SK-N-SH treated with all-trans-retinoic acid at 6 μM for 48 hours (cell line): ENCODE results near the gene LRCH4.

Source experiments
- ATAC-seq: fragments of 200-7000 bp; cut with Tn5 transposase; 3 replicates; pipeline ENCODE4 v1.9.1; 2020; ENCODE audit warnings: mild to moderate bottlenecking, moderate library complexity
- ARNTL ChIP-seq: fragments of 450-650 bp; formaldehyde crosslinking; IDR thresholded peaks from 2 replicates; pipeline ENCODE4 v1.5.0; 2020; ENCODE audit warnings: low read depth, mild to moderate bottlenecking, moderate library complexity, borderline replicate concordance
- BACH2 ChIP-seq: fragments of 250-450 bp; sonication (Bioruptor Pico); IDR thresholded peaks from 2 replicates; pipeline ENCODE4 v1.9.0; 2021; ENCODE audit warnings: mild to moderate bottlenecking, borderline replicate concordance
- CSDC2 ChIP-seq: fragments of 250-450 bp; sonication (Bioruptor Pico); IDR thresholded peaks from 2 replicates; pipeline ENCODE4 v1.5.0; 2020; ENCODE audit warnings: mild to moderate bottlenecking, moderate library complexity
- ESRRG ChIP-seq: fragments of 250-450 bp; sonication (Bioruptor Pico); IDR thresholded peaks from 2 replicates; pipeline ENCODE4 v1.6.1; 2021; ENCODE audit warnings: mild to moderate bottlenecking
- GLIS3 ChIP-seq: fragments of 250-450 bp; sonication (Bioruptor Pico); IDR thresholded peaks from 2 replicates; pipeline ENCODE4 v1.5.0; 2020; ENCODE audit warnings: mild to moderate bottlenecking, moderate library complexity
- ISL1 ChIP-seq: fragments of 250-450 bp; sonication (Bioruptor Pico); IDR thresholded peaks from 2 replicates; pipeline ENCODE4 v2.1.2; 2022; ENCODE audit warnings: mild to moderate bottlenecking, moderate library complexity
- OSR1 ChIP-seq: fragments of 250-450 bp; sonication (Bioruptor Pico); IDR thresholded peaks from 2 replicates; pipeline ENCODE4 v1.8.0; 2022; ENCODE audit warnings: moderate library complexity, mild to moderate bottlenecking, inconsistent platforms
- PPARA ChIP-seq: fragments of 250-450 bp; sonication (Bioruptor Pico); IDR thresholded peaks from 2 replicates; pipeline ENCODE4 v1.5.0; 2020; ENCODE audit warnings: mild to moderate bottlenecking, borderline replicate concordance
- RARB ChIP-seq: fragments of 250-450 bp; sonication (Bioruptor Pico); IDR thresholded peaks from 2 replicates; pipeline ENCODE4 v1.8.0; 2021; ENCODE audit warnings: mild to moderate bottlenecking, moderate library complexity
- TCF4 ChIP-seq: fragments of 250-450 bp; sonication (Bioruptor Pico); IDR thresholded peaks from 2 replicates; pipeline ENCODE4 v1.8.0; 2021; ENCODE audit warnings: mild to moderate bottlenecking, moderate library complexity, borderline replicate concordance
- ZC3H10 ChIP-seq: fragments of 250-450 bp; sonication (Bioruptor Pico); IDR thresholded peaks from 2 replicates; pipeline ENCODE4 v1.5.1; 2021; ENCODE audit warnings: mild to moderate bottlenecking, moderate library complexity
- ZFP3 ChIP-seq: fragments of 250-450 bp; sonication (Bioruptor Pico); IDR thresholded peaks from 2 replicates; pipeline ENCODE4 v1.5.0; 2020; ENCODE audit warnings: mild to moderate bottlenecking, moderate library complexity
- ZFP30 ChIP-seq: fragments of 450-650 bp; formaldehyde crosslinking; IDR thresholded peaks from 2 replicates; pipeline ENCODE4 v1.5.0; 2022; ENCODE audit warnings: mild to moderate bottlenecking, moderate library complexity
- ZNF565 ChIP-seq: fragments of 450-650 bp; formaldehyde crosslinking; conservative IDR thresholded peaks from 2 replicates; pipeline ENCODE4 v1.5.0; 2020; ENCODE audit warnings: low read depth, mild to moderate bottlenecking, moderate library complexity
- ZNF70 ChIP-seq: fragments of 450-650 bp; formaldehyde crosslinking; IDR thresholded peaks from 2 replicates; pipeline ENCODE4 v1.5.0; 2020; ENCODE audit warnings: mild to moderate bottlenecking, moderate library complexity
- ZNF8 ChIP-seq: fragments of 450-650 bp; formaldehyde crosslinking; IDR thresholded peaks from 2 replicates; pipeline ENCODE4 v1.5.0; 2020; ENCODE audit warnings: mild to moderate bottlenecking, moderate library complexity
- TF ChIP-seq, protein P1 (sequence below): fragments of 250-450 bp; sonication (Bioruptor Pico); IDR thresholded peaks from 2 replicates; pipeline ENCODE4 v1.5.1; 2020; ENCODE audit warnings: low read depth, mild to moderate bottlenecking, moderate library complexity
- TF ChIP-seq, protein P2 (sequence below): fragments of 250-450 bp; sonication (Bioruptor Pico); IDR thresholded peaks from 2 replicates; pipeline ENCODE4 v1.8.0; 2020; ENCODE audit warnings: mild to moderate bottlenecking, moderate library complexity, borderline replicate concordance
- TF ChIP-seq, protein P3 (sequence below): fragments of 250-450 bp; sonication (Bioruptor Pico); IDR thresholded peaks from 2 replicates; pipeline ENCODE4 v1.5.0; 2020; ENCODE audit warnings: mild to moderate bottlenecking, moderate library complexity
- TF ChIP-seq, protein P4 (sequence below): fragments of 250-450 bp; sonication (Bioruptor Pico); IDR thresholded peaks from 2 replicates; pipeline ENCODE4 v1.5.1; 2021; ENCODE audit warnings: mild to moderate bottlenecking, moderate library complexity

The LRCH4 gene

DNA sequence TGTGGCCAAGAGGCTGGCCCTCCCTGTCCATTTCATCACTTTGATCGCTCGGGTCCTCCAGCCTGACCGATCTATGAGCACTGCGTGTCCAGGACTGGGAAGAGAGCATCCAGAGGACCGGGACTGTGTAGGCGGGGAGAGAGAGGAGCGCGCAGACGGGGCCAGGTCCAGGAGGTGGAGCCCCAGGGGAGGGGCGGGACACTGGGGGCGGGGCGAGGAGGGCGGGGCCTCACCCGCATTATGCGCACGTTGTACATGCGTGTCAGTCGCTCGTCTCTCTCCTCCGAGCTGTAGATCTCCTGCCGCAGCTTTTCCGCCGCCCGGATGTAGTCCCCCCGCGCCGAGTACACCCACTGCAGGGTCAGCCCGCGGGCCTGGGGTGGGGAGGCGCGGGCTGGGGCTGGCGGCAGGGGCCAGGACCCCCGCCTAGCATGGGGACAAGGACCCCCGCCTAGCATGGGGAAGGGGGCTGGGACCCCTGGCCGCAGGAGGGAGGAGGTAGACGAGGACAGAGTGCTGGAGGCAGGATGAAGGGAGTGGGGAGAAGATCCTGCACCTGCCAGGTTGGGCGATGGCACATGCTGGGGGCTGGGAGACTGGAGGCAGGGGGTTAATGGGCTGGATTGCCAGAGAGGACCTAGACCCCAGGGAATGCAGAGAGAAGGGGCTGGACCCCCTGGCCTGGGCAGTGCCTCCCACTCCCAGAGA is 40.8 kb upstream of the LRCH4 start:
- no peak for TF ChIP-seq PPARA (CRISPR knock-in tag)
- no peak for TF ChIP-seq CSDC2
- TF ChIP-seq ISL1 (CRISPR knock-in tag): no peak
- TF ChIP-seq, protein P1, sequence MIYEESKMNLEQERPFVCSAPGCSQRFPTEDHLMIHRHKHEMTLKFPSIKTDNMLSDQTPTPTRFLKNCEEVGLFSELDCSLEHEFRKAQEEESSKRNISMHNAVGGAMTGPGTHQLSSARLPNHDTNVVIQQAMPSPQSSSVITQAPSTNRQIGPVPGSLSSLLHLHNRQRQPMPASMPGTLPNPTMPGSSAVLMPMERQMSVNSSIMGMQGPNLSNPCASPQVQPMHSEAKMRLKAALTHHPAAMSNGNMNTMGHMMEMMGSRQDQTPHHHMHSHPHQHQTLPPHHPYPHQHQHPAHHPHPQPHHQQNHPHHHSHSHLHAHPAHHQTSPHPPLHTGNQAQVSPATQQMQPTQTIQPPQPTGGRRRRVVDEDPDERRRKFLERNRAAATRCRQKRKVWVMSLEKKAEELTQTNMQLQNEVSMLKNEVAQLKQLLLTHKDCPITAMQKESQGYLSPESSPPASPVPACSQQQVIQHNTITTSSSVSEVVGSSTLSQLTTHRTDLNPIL: no peak
- TF ChIP-seq ZFP30: no peak
- TF ChIP-seq BACH2 (CRISPR knock-in tag): no peak
- no peak for TF ChIP-seq TCF4
- no peak for TF ChIP-seq RARB (CRISPR knock-in tag)
- ATAC-seq: peak; percentile 98

DNA sequence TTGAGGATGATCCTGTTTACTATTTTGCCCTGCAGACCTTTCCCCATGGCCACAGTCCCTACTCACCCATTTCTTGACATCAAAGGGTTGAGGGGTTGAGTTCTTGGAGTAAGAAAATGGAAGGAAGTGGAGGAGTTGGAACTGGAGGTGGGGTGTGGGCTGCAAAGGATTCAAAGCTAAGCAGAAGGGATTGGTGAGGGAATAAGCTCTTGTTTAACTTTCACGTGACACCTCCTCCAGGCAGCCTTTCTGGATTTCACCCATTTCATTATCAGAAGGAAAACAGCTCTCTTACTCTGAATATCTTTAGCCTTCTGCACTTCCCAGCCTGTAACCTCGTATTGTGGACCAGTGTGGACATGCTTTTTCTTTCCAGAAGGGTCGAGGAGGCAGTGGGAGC is 40.1 kb upstream of the LRCH4 start:
- TF ChIP-seq OSR1 (CRISPR knock-in tag): no peak
- peak; percentile 28; the same call in 1 of the 2 replicates for TF ChIP-seq GLIS3 (CRISPR knock-in tag)
- no peak for TF ChIP-seq ZNF8 (CRISPR knock-in tag)
- no peak for TF ChIP-seq CSDC2
- TF ChIP-seq, protein P2, sequence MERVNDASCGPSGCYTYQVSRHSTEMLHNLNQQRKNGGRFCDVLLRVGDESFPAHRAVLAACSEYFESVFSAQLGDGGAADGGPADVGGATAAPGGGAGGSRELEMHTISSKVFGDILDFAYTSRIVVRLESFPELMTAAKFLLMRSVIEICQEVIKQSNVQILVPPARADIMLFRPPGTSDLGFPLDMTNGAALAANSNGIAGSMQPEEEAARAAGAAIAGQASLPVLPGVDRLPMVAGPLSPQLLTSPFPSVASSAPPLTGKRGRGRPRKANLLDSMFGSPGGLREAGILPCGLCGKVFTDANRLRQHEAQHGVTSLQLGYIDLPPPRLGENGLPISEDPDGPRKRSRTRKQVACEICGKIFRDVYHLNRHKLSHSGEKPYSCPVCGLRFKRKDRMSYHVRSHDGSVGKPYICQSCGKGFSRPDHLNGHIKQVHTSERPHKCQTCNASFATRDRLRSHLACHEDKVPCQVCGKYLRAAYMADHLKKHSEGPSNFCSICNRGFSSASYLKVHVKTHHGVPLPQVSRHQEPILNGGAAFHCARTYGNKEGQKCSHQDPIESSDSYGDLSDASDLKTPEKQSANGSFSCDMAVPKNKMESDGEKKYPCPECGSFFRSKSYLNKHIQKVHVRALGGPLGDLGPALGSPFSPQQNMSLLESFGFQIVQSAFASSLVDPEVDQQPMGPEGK (CRISPR knock-in tag): no peak
- ATAC-seq: no peak

DNA sequence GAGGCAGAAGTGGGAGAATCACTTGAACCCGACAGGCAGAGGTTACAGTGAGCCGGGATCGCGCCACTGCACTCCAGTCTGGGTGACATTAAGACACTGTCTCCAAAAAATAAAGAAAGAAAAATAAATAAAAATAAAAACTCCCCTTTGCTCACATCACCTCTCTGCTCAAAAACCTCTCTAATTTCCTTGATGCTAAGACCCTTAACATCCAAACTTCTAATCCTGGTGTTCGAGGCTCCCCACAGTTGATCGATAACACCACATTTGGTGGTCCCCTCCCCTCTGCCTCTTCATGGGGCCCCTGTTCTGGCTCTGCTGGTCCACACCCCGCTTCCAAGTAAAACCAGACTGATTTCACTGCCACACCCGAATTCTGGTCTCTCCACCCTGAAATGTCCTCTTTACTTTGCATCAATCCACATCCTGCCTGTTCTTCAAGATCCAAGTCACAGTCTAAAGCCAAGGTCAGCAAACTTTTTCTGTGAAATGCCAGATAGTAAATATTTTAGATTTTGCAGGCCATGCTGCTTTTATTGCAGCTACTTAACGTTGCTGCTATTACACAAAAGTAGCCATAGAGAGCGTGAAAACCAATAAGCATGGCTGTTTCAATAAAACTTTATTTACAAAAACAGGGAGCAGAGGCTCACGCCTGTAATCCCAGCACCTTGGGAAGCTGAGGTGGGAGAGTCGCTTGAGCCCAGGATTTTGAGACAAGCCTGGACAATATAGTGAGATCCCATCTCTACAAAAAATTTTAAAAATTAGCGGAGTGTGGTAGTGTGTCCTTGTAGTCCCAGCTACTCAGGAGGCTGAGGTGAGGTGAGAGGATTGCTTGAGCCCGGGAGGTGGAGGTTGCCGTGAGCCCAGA is 38.3 kb upstream of the LRCH4 start:
- no peak for TF ChIP-seq ZC3H10
- no peak for TF ChIP-seq ESRRG (CRISPR knock-in tag)
- TF ChIP-seq TCF4: no peak
- TF ChIP-seq BACH2 (CRISPR knock-in tag): no peak
- TF ChIP-seq, protein P1: no peak
- no peak for TF ChIP-seq ZFP3 (CRISPR knock-in tag)
- no peak for TF ChIP-seq ZNF565 (CRISPR knock-in tag)
- TF ChIP-seq PPARA (CRISPR knock-in tag): no peak
- no peak for TF ChIP-seq ARNTL
- TF ChIP-seq RARB (CRISPR knock-in tag): no peak
- no peak for ATAC-seq

DNA sequence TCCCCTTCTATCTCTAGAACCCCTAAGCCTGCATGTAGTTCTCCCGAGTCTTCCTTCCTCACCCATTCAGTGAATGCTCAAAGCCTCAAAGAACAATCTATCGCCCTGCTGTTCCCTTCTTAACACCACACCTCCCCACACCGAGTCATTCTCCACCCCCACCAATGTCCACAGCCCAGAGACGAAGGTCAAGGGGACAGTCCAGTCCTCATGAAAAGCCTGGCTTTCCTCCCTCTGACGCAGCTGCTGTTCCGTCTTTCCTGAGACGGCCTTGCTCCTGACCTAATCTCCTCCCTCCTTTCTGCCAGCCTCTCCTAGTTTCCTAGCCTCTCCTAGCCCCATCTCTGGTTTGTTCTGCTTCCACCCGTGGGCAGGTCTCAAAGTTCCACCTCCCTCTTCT is 35.6 kb upstream of the LRCH4 start:
- ATAC-seq: no peak
- TF ChIP-seq OSR1 (CRISPR knock-in tag) (no peak), ZFP30 (no peak), ESRRG (CRISPR knock-in tag) (no peak), PPARA (CRISPR knock-in tag) (no peak), ZNF70 (no peak), ARNTL (no peak), ZNF565 (CRISPR knock-in tag) (no peak), CSDC2 (no peak), ZFP3 (CRISPR knock-in tag) (no peak)
- TF ChIP-seq, protein P3, sequence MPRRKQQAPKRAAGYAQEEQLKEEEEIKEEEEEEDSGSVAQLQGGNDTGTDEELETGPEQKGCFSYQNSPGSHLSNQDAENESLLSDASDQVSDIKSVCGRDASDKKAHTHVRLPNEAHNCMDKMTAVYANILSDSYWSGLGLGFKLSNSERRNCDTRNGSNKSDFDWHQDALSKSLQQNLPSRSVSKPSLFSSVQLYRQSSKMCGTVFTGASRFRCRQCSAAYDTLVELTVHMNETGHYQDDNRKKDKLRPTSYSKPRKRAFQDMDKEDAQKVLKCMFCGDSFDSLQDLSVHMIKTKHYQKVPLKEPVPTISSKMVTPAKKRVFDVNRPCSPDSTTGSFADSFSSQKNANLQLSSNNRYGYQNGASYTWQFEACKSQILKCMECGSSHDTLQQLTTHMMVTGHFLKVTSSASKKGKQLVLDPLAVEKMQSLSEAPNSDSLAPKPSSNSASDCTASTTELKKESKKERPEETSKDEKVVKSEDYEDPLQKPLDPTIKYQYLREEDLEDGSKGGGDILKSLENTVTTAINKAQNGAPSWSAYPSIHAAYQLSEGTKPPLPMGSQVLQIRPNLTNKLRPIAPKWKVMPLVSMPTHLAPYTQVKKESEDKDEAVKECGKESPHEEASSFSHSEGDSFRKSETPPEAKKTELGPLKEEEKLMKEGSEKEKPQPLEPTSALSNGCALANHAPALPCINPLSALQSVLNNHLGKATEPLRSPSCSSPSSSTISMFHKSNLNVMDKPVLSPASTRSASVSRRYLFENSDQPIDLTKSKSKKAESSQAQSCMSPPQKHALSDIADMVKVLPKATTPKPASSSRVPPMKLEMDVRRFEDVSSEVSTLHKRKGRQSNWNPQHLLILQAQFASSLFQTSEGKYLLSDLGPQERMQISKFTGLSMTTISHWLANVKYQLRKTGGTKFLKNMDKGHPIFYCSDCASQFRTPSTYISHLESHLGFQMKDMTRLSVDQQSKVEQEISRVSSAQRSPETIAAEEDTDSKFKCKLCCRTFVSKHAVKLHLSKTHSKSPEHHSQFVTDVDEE (CRISPR knock-in tag): no peak
- TF ChIP-seq, protein P2 (CRISPR knock-in tag): no peak
- TF ChIP-seq, protein P1: no peak
- TF ChIP-seq, protein P4, sequence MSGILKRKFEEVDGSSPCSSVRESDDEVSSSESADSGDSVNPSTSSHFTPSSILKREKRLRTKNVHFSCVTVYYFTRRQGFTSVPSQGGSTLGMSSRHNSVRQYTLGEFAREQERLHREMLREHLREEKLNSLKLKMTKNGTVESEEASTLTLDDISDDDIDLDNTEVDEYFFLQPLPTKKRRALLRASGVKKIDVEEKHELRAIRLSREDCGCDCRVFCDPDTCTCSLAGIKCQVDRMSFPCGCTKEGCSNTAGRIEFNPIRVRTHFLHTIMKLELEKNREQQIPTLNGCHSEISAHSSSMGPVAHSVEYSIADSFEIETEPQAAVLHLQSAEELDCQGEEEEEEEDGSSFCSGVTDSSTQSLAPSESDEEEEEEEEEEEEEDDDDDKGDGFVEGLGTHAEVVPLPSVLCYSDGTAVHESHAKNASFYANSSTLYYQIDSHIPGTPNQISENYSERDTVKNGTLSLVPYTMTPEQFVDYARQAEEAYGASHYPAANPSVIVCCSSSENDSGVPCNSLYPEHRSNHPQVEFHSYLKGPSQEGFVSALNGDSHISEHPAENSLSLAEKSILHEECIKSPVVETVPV: no peak
